Tibial nerve (tissue), 4 donors: ENCODE measurements around the gene PKP4.

Source experiments
- EP300 ChIP-seq, 2 donors: sonication (generic); formaldehyde crosslinking; IDR thresholded peaks; one replicate each; pipeline ENCODE4 v1.6.1; 2017; ENCODE audit warnings: antibody characterized with exemption in 2 of 2, mild to moderate bottlenecking in 1 of 2
- TF ChIP-seq, protein P1 (sequence below), 5 experiments: fragments of 200-600 bp in 3 of 5; fragments of 450-650 bp in 2 of 5; sonication (generic) in 3 of 5; IDR thresholded peaks; one replicate each; pipeline ENCODE4 v1.5.1; 2016 to 2019; ENCODE audit warnings: antibody characterized with exemption in 5 of 5, mild to moderate bottlenecking in 3 of 5, moderate library complexity in 2 of 5

DNA sequence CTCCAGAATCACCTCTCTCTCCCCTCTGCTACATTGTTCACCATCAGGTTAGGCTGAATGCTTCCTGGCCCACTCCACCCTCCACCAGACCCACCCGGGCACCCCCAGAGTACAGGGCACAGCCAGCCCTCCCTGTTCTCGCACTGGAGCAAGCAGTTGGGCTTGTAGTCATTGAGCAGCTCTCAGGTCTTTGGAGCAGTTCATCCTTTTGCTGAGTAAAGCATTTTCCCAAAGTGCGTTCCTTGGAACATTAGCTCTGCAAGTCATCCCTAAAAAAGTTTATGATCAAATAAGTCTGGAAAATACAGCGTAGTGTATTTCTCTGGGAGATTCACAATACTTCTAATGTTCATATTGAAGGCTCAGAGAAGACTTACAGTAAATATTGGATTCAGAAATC lies 234.9 kb downstream of the PKP4 start:
- TF ChIP-seq, protein P1, sequence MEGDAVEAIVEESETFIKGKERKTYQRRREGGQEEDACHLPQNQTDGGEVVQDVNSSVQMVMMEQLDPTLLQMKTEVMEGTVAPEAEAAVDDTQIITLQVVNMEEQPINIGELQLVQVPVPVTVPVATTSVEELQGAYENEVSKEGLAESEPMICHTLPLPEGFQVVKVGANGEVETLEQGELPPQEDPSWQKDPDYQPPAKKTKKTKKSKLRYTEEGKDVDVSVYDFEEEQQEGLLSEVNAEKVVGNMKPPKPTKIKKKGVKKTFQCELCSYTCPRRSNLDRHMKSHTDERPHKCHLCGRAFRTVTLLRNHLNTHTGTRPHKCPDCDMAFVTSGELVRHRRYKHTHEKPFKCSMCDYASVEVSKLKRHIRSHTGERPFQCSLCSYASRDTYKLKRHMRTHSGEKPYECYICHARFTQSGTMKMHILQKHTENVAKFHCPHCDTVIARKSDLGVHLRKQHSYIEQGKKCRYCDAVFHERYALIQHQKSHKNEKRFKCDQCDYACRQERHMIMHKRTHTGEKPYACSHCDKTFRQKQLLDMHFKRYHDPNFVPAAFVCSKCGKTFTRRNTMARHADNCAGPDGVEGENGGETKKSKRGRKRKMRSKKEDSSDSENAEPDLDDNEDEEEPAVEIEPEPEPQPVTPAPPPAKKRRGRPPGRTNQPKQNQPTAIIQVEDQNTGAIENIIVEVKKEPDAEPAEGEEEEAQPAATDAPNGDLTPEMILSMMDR (IDR thresholded peaks at IDR 0.05), result no peak
- TF ChIP-seq EP300 (IDR thresholded peaks at IDR 0.05), result no peak
